ENCODE results near the gene SEC22A.

- TF ChIP-seq, protein P1, sequence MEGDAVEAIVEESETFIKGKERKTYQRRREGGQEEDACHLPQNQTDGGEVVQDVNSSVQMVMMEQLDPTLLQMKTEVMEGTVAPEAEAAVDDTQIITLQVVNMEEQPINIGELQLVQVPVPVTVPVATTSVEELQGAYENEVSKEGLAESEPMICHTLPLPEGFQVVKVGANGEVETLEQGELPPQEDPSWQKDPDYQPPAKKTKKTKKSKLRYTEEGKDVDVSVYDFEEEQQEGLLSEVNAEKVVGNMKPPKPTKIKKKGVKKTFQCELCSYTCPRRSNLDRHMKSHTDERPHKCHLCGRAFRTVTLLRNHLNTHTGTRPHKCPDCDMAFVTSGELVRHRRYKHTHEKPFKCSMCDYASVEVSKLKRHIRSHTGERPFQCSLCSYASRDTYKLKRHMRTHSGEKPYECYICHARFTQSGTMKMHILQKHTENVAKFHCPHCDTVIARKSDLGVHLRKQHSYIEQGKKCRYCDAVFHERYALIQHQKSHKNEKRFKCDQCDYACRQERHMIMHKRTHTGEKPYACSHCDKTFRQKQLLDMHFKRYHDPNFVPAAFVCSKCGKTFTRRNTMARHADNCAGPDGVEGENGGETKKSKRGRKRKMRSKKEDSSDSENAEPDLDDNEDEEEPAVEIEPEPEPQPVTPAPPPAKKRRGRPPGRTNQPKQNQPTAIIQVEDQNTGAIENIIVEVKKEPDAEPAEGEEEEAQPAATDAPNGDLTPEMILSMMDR (CRISPR knock-in tag; IDR thresholded peaks at IDR 0.05), result no peak
- TF ChIP-seq FOXP1 (IDR thresholded peaks at IDR 0.05) (no peak), FOXP1 (CRISPR knock-in tag; IDR thresholded peaks at IDR 0.05) (no peak), ZNF274 (CRISPR knock-in tag; IDR thresholded peaks at IDR 0.05) (no peak), ZNF512 (CRISPR knock-in tag; IDR thresholded peaks at IDR 0.05) (no peak), KAT8 (CRISPR knock-in tag; IDR thresholded peaks at IDR 0.05) (no peak), BHLHE40 (IDR thresholded peaks at IDR 0.05; ENCODE audit: low read length) (no peak), TAF1 (CRISPR knock-in tag; IDR thresholded peaks at IDR 0.05) (no peak), ZBTB42 (CRISPR knock-in tag; IDR thresholded peaks at IDR 0.05) (no peak), RBFOX2 (IDR thresholded peaks at IDR 0.05; ENCODE audit: low read depth, low read length) (no peak), WIZ (CRISPR knock-in tag; IDR thresholded peaks at IDR 0.05) (no peak)
These were observed 47.4 kb upstream of the SEC22A start for GRCh38 chr3:123154020-123154985.
